IMR-90 (cell line): ENCODE data around the gene EDARADD. TPM values are rescaled to one million over a fixed set of nuclear protein-coding genes. Genes with fewer than 3 reads are reported as not detected.

Experiments
- ATAC-seq: fragments of 200-7000 bp; cut with Tn5 transposase; 2 replicates; pipeline ENCODE4 v1.9.1; 2020; ENCODE audit warnings: low read depth, mild to moderate bottlenecking, moderate library complexity
- BruUV-seq: library from RNA; stranded (reverse); fragments of 400-500 nt; replicated peaks from 2 replicates; lab custom pipeline; 2021; lab: Mats Ljungman, UMichigan
- CTCF ChIA-PET: fragments of 300-600 bp; formaldehyde crosslinking; extraction: SDS; loops from one replicate; lab custom pipeline; 2021; ENCODE audit warnings: antibody characterized with exemption; lab: Yijun Ruan, JAX
- POLR2A ChIA-PET: fragments of 300-600 bp; sonication (Branson Sonifier 250); formaldehyde crosslinking; loops from one replicate; lab custom pipeline; 2022; ENCODE audit warnings: antibody characterized with exemption; ENCODE audit not compliant: unreplicated experiment; lab: Charles Lee
- DNase-seq: peaks from one replicate; pipeline ENCODE4 v3.0.0; 2013
- H2AFZ ChIP-seq: replicated peaks from 2 replicates; pipeline ENCODE3; 2013; ENCODE audit warnings: low read length, mild to moderate bottlenecking; ENCODE audit not compliant: poor library complexity
- H2AK5ac ChIP-seq: 2 replicates; pipeline ENCODE4 v1.6.1; 2013; ENCODE audit warnings: low read depth, low read length, inconsistent platforms
- H2AK9ac ChIP-seq: replicated peaks from 2 replicates; pipeline ENCODE3; 2013; ENCODE audit warnings: mild to moderate bottlenecking, low read depth, low read length, moderate library complexity; ENCODE audit not compliant: poor library complexity
- H2BK120ac ChIP-seq: 2 replicates; pipeline ENCODE4 v1.6.1; 2013; ENCODE audit warnings: low read depth, low read length, inconsistent platforms
- H2BK15ac ChIP-seq: 3 replicates; pipeline ENCODE4 v1.6.1; 2013; ENCODE audit warnings: low read depth, low read length, inconsistent platforms
- H2BK20ac ChIP-seq: 2 replicates; pipeline ENCODE4 v1.6.1; 2013; ENCODE audit warnings: low read depth, mild to moderate bottlenecking, inconsistent platforms, low read length, moderate library complexity
- H2BK5ac ChIP-seq: 2 replicates; pipeline ENCODE4 v1.6.1; 2013; ENCODE audit warnings: mild to moderate bottlenecking, low read depth, low read length, inconsistent platforms; ENCODE audit not compliant: poor library complexity, severe bottlenecking
- H3K14ac ChIP-seq: replicated peaks from 2 replicates; pipeline ENCODE4 v1.6.1; 2013; ENCODE audit warnings: low read depth, low read length, inconsistent platforms
- H3K18ac ChIP-seq: 2 replicates; pipeline ENCODE4 v1.6.1; 2013; ENCODE audit warnings: low read depth, low read length, control low read depth
- H3K23ac ChIP-seq: 2 replicates; pipeline ENCODE4 v1.6.1; 2013; ENCODE audit warnings: low read depth, low read length, inconsistent platforms
- H3K27ac ChIP-seq: 2 replicates; pipeline ENCODE4 v1.5.1; 2013; ENCODE audit warnings: mild to moderate bottlenecking, control low read depth, low read length; ENCODE audit not compliant: insufficient read depth
- H3K27me3 ChIP-seq: 2 replicates; pipeline ENCODE4 v1.6.1; 2013; ENCODE audit warnings: low read length; ENCODE audit not compliant: control insufficient read depth, insufficient read depth
- H3K36me3 ChIP-seq: 2 replicates; pipeline ENCODE4 v1.6.1; 2013; ENCODE audit warnings: low read length, mixed read lengths; ENCODE audit not compliant: control insufficient read depth, insufficient read depth
- H3K4ac ChIP-seq: 2 replicates; pipeline ENCODE4 v1.6.1; 2013; ENCODE audit warnings: low read depth, low read length, inconsistent platforms
- H3K4me1 ChIP-seq: 2 replicates; pipeline ENCODE4 v1.6.1; 2013; ENCODE audit warnings: low read length, mixed read lengths; ENCODE audit not compliant: control insufficient read depth, insufficient read depth
- H3K4me2 ChIP-seq: 2 replicates; pipeline ENCODE4 v1.6.1; 2013; ENCODE audit warnings: low read depth, mild to moderate bottlenecking, control low read depth, low read length, moderate library complexity
- H3K4me3 ChIP-seq: 2 replicates; pipeline ENCODE4 v1.5.1; 2013; ENCODE audit warnings: low read depth, mild to moderate bottlenecking, control low read depth, low read length, moderate library complexity; ENCODE audit not compliant: insufficient read depth
- H3K56ac ChIP-seq: 2 replicates; pipeline ENCODE4 v1.6.1; 2013; ENCODE audit warnings: low read length, inconsistent platforms; ENCODE audit not compliant: insufficient read depth; ENCODE audit errors: extremely low read depth
- H3K79me1 ChIP-seq, 2 experiments: 2 replicates each; pipeline ENCODE4 v1.6.1; 2013; ENCODE audit warnings: low read length in 2 of 2, inconsistent platforms in 1 of 2, low read depth in 1 of 2
- H3K9ac ChIP-seq: 2 replicates; pipeline ENCODE4 v1.6.1; 2013; ENCODE audit warnings: low read depth, low read length, control low read depth
- H3K9me1 ChIP-seq: 2 replicates; pipeline ENCODE4 v1.6.1; 2013; ENCODE audit warnings: low read length, inconsistent platforms; ENCODE audit not compliant: insufficient read depth
- H3K9me3 ChIP-seq: 2 replicates; pipeline ENCODE4 v1.6.1; 2013; ENCODE audit warnings: low read length; ENCODE audit not compliant: control insufficient read depth, insufficient read depth
- H4K20me1 ChIP-seq: 2 replicates; pipeline ENCODE4 v1.6.1; 2013; ENCODE audit warnings: low read length, inconsistent platforms; ENCODE audit not compliant: insufficient read depth
- H4K5ac ChIP-seq: 2 replicates; pipeline ENCODE4 v1.6.1; 2013; ENCODE audit warnings: mild to moderate bottlenecking, low read depth, low read length, control low read depth
- H4K8ac ChIP-seq, 2 experiments: 2 replicates each; pipeline ENCODE4 v1.6.1; 2013; ENCODE audit warnings: low read depth in 2 of 2, low read length in 2 of 2, control low read depth in 1 of 2, inconsistent platforms in 1 of 2
- H4K91ac ChIP-seq: 2 replicates; pipeline ENCODE4 v1.6.1; 2013; ENCODE audit warnings: low read depth, low read length, inconsistent platforms; ENCODE audit not compliant: insufficient read depth
- BHLHE40 ChIP-seq: fragments of 150-350 bp; IDR thresholded peaks from 2 replicates; pipeline ENCODE4 v1.6.1; 2016; ENCODE audit warnings: mild to moderate bottlenecking, low read depth, low read length
- CEBPB ChIP-seq: IDR thresholded peaks from 2 replicates; pipeline ENCODE4 v1.6.1; 2012; ENCODE audit warnings: low read depth, low read length, improper control_type of control experiment
- CHD1 ChIP-seq: IDR thresholded peaks from 2 replicates; pipeline ENCODE4 v1.6.1; 2012; ENCODE audit warnings: low read depth, low read length, improper control_type of control experiment
- ELK1 ChIP-seq: fragments of 150-350 bp; IDR thresholded peaks from 2 replicates; pipeline ENCODE4 v1.6.1; 2016; ENCODE audit warnings: low read depth, mild to moderate bottlenecking, low read length, moderate library complexity, borderline replicate concordance
- MAFK ChIP-seq: IDR thresholded peaks from 2 replicates; pipeline ENCODE4 v1.6.1; 2012; ENCODE audit warnings: low read depth, low read length, improper control_type of control experiment
- MAZ ChIP-seq: IDR thresholded peaks from 2 replicates; pipeline ENCODE4 v1.6.1; 2012; ENCODE audit warnings: low read depth, mild to moderate bottlenecking, low read length, improper control_type of control experiment, moderate library complexity, borderline replicate concordance
- MXI1 ChIP-seq: IDR thresholded peaks from 2 replicates; pipeline ENCODE4 v1.6.1; 2012; ENCODE audit warnings: low read depth, mild to moderate bottlenecking, low read length, moderate library complexity, borderline replicate concordance
- NFE2L2 ChIP-seq: fragments of 150-350 bp; IDR thresholded peaks from 2 replicates; pipeline ENCODE4 v1.6.1; 2016; ENCODE audit warnings: low read depth, mild to moderate bottlenecking, low read length
- POLR2A ChIP-seq: IDR thresholded peaks from 2 replicates; pipeline ENCODE4 v1.6.1; 2012; ENCODE audit warnings: mild to moderate bottlenecking, low read depth, low read length
- RAD21 ChIP-seq: IDR thresholded peaks from 2 replicates; pipeline ENCODE4 v1.6.1; 2012; ENCODE audit warnings: low read length, improper control_type of control experiment
- RCOR1 ChIP-seq: IDR thresholded peaks from 2 replicates; pipeline ENCODE4 v1.6.1; 2012; ENCODE audit warnings: mild to moderate bottlenecking, low read length, improper control_type of control experiment; ENCODE audit not compliant: insufficient replicate concordance
- RFX5 ChIP-seq: IDR thresholded peaks from 2 replicates; pipeline ENCODE4 v1.8.0; 2012; ENCODE audit warnings: low read depth, mild to moderate bottlenecking, low read length, moderate library complexity
- SMC3 ChIP-seq: fragments of 150-350 bp; IDR thresholded peaks from 2 replicates; pipeline ENCODE4 v1.6.1; 2016; ENCODE audit warnings: low read depth, mild to moderate bottlenecking, antibody characterized with exemption, low read length, moderate library complexity
- USF2 ChIP-seq: fragments of 150-350 bp; IDR thresholded peaks from 2 replicates; pipeline ENCODE4 v1.6.1; 2017; ENCODE audit warnings: mild to moderate bottlenecking, antibody characterized with exemption, low read length, low read depth
- WGBS, 2 experiments: methylation state at CpG; one replicate each; pipeline versions ENCODE4 v1.1.5 to v1.1.7; 2013; ENCODE audit warnings: missing lambda C conversion rate in 2 of 2; ENCODE audit not compliant: insufficient read length in 1 of 2; ENCODE audit errors: extremely low coverage in 2 of 2; 5-methylcytosine and 5-hydroxymethylcytosine counted together
- dilution Hi-C: fragments of 300-500 bp; cut with HindIII; formaldehyde crosslinking; loops from one replicate; pipeline ENCODE4 v1.14.3; 2018; ENCODE audit warnings: low sequenced_read_pairs; ENCODE audit not compliant: unreplicated experiment
- in situ Hi-C: fragments of 300-500 bp; cut with MboI; formaldehyde crosslinking; loops from 3 replicates; pipeline ENCODE4 v1.14.3; 2019; ENCODE audit warnings: low sequenced_read_pairs, inconsistent platforms, mixed read lengths
- intact Hi-C: fragments of 100-400 bp; cut with micrococcal nuclease; formaldehyde crosslinking; loops from 2 replicates; pipeline ENCODE4 v1.10.0; 2022
- polyA plus RNA-seq, 3 experiments: library from polyadenylated mRNA; depleted of rRNA; stranded (reverse); fragments of >200 nt; gene quantifications; 2 replicates each; pipeline ENCODE4 v1.2.3, GENCODE V29; 2012; ENCODE audit warnings: low replicate concordance in 1 of 3
- total RNA-seq: library from RNA; depleted of rRNA; stranded (reverse); fragments of >200 nt; gene quantifications from 2 replicates; pipeline ENCODE4 v1.2.3, GENCODE V29; 2012

Gene EDARADD
- total and polyA plus RNA-seq, 2 of the 4 experiments (the other 2 are of a cell fraction), result not detected

- Histone ChIP-seq H4K91ac (no peak overlapping the region), H2AK5ac (no peak overlapping the region), H3K9me3 (no peaks in the 10 kb centered on the region), H3K4ac (no peak overlapping the region), H3K9me1 (no peaks in the 10 kb centered on the region), H4K8ac (no peak overlapping the region), H3K79me1 (no peaks in the 10 kb centered on the region), H3K4me3 (no peak overlapping the region), H2BK15ac (no peak overlapping the region), H2AK9ac (no peak overlapping the region), H3K56ac (no peak overlapping the region), H2BK20ac (no peak overlapping the region), H3K4me1 (no peaks in the 10 kb centered on the region), H3K27ac (no peak overlapping the region), H3K18ac (no peak overlapping the region), H4K5ac (no peak overlapping the region), H3K4me2 (no peak overlapping the region), H3K9ac (no peak overlapping the region), H3K27me3 (no peaks in the 10 kb centered on the region), H2AFZ (no peak overlapping the region), H3K36me3 (no peaks in the 10 kb centered on the region), H2BK5ac (no peak overlapping the region), H2BK120ac (no peak overlapping the region), H3K14ac (no peak overlapping the region), H3K23ac (no peak overlapping the region), H4K20me1 (no peaks in the 10 kb centered on the region)
- POLR2A ChIA-PET, result no interaction called here
- DNase-seq (no peak), ATAC-seq (no peak)
- TF ChIP-seq RCOR1 (no peak), SMC3 (no peak), POLR2A (no peak), MAZ (no peak), NFE2L2 (no peak), BHLHE40 (no peak), MAFK (no peak), ELK1 (no peak), RFX5 (no peak), MXI1 (no peak), CHD1 (no peak), RAD21 (no peak), USF2 (no peak), CEBPB (no peak)
- no TSS peak for BruUV-seq
- CTCF ChIA-PET, result no interaction called here
- intact Hi-C loops, result no loop called here
- dilution Hi-C loops, result no loop called here
- no CpG with 5 or more reads among the region's 3 CpGs for WGBS, 2 experiments
- in situ Hi-C loops, result no loop called here
Measured at GRCh38 chr1:236413688-236414087, 19.6 kb downstream of the EDARADD start.
